ENCODE results near the gene CFAP97.
"Not testable (repeated sequence)": the region's sequence is repeated elsewhere in the genome, so short reads cannot be mapped to it uniquely, and the experiment has no call there.

CFAP97 gene

DNA sequence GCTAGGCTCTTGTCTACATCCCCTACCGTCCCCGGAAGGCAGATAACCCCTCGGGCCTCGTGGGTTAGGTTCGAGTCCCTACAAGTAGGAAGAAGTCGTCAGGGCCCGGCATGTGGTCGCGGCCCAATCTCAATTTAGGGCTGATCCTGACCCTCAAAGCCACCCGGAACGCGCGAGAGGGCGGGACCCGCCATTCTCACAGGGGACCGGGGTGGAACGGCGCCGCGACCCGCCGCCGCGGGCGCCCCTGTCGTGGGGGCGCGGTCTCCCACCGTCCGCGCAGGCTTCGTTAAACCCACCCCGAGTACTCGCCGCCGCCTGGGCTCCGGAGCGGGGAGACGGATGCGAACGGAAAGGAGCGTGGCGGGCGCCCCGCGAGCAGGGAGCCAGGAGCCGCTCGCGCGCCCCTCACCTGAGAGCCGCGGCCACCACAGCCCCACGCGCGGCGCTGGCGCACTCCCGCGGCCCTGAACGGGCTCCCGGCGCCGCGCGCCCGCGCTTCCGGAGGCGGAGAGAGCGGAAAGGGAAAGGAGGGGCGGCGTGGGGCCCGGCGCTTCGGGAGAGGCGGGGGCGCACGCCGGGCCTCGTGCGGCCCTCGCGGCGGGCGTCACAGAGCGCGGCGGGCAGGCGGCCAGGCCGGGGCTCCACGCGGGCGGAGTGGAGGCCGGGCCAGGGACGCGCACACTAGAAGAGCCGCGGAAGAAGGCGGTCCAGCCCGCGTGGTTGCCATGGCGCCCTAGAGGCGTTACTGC is at the start of gene CFAP97:
Gene CFAP97 (minus strand): TSS at position 515 of the 752 bp plus-strand sequence. CDS start 12,804 bp downstream, outside the sequence.
- peak; percentile 94 for DNase-seq

DNA sequence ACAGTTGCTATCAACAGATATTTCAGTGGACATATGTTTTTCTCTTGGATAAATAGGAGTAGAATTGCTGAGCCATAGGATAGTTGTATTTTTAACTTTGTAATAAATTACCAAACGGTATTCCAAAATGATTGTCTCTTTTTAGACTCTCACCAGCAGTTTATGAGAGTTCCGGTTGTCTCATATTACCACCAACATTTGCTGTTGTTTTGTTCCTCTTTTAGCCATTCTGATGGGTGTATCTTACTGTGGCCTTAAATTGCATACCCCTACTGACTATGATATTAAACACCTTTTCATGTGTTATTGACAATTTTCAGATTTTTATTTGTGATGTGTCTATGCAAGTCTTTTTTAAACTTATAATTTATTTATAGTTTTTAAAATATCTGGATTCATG is 45.3 kb upstream of the CFAP97 start:
- DNase-seq, result no peak

DNA sequence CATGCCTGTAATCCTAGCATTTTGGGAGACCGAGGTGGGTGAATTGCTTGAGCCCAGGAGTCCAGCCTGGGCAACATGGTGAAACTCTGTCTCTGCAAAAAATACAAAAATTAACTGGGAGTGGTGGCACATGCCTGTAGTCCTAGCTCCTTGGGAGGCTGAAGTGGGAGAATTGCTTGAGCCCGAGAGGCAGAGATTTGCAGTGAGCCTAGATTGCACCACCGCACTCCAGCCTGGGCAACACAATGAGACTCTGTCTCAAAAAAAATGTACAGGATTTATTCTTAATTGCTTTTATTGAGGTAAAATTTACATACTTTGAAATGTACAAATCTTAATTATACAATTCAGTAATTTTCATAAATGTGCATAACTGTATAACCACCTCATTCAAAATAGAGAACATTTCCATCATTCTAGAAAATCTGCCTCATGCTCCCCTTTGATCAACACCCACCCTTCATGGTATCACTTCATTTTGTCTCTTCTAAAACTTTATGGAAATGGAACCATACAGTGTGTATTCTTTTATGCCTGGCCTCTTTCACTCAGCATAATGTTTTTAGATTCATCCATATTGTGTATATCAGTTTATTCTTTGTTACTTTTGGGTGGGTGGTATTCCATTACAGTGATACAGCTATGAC is 44.7 kb upstream of the CFAP97 start:
- no peak for DNase-seq

DNA sequence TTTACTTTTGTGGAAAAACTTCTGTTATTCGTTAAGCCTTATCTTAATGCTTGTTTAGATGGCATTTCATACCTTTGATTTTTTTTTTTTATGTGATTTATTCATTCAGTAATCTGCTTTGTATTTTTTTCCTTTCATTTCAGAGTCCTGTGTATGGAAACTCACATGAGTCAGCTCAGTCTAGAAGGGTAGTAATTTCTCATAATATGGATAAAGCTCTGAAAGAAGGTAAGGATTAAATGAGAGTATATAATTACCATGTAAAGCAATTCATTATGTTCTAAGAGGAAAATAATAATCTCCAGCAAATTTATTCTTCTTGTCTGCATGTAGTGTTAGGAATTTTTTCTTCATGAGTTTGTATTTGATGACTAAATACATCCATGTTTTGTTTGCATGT is 43.4 kb upstream of the CFAP97 start:
- no peak for DNase-seq

DNA sequence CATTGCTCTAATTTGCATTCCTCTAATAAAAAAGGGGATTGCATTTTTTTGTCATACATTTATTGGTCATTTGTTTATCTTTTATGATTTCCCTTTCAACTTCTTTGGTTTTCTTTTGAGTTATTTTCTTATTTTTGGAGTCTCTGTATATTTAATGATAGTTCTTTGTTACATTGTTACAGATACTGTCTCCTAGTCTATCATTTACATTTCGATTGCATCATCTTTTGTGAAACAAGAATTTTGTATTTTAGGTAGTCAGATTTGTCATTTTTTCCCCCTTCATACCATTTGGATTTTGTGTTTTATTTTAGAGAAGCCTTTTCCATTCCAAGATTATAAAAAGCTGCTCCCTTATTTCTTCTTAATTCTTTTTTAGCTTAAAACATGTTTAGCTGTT is 42.7 kb upstream of the CFAP97 start:
- no peak for DNase-seq

DNA sequence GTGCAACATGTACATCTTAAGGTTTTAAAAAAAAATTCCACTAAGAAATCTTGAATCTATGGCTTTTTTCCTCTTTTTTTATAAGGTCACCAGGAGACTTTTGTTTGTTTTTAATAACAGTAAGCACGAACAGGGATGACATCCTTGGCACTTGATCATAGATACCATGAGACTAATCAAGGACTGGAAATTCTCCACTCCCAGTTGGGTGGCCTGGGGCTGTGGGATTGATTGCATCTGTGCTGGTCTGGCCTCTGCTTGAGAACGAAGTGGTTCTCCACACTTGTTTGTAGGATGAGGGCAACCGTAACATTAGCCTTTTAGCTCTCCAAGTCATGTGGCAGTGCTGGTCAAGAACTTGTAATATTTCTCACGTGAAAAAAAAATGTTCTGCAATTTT is 41.0 kb upstream of the CFAP97 start:
- no peak for DNase-seq

DNA sequence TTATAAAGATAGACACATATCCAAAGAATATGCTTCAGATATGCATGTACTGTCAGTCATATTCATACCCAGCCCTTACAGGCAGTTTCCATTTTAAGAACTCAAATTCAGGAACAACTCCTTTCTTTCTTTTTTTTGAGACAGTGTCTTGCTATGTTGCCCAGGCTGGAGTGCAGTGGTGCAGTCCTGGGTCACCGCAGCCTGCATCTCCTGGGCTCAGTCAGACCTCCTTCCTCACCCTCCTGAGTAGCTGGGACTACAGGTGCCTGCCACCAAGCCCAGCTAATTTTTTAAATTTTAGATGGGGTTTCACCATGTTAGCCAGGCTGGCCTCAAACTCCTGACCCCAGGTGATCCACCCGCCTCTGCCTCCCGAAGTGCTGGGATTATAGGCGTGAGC is 40.1 kb upstream of the CFAP97 start:
- no peak for DNase-seq

DNA sequence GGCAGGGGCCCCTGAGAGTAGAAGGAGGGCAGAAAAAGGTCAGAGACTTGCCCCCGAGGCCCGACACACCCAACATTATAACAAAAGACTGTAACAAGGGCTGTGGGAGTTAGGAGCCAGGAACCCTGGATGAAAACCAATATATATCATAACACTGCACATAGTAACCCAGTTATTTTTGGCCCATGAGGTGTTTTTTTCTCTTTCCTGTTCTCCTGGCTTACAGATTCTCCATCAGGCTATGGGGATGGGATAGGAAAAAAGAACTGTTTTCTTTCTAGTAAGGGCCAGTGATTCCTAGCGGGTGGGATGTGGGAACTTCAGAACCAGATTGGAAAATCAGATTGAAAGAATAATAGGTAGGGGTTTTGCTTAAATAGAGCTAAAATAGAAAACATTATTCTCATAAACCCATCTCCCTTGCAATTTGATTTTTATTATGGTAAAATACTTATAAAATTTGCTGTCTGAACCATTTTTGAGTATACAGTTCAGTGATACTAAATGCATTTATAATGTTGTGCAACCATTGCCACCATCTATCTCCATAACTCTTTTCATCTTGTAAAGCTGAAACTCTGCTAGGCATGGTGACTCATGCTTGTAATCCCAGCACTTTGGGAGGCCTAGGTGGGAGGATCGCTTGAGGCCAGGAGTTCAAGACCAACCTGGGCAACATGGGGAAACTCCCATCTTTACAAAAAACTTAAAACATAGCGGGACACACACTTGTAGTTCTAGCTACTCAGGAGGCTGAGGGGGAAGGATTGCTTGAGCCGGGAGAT is 39.1 kb upstream of the CFAP97 start:
- DNase-seq, result no peak

DNA sequence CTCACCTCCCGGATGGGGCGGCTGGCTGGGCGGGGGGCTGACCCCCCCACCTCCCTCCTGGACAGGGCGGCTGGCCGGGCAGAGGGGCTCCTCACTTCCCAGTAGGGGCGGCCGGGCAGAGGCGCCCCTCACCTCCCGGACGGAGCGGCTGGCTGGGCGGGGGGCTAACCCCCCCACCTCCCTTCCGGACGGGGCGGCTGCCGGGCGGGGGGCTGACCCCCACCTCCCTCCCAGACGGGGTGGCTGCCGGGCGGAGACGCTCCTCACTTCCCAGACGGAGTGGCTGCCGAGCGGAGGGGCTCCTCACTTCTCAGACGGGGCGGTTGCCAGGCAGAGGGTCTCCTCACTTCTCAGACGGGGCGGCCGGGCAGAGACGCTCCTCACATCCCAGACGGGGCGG is 36.7 kb upstream of the CFAP97 start:
- DNase-seq, result not testable (repeated sequence)

DNA sequence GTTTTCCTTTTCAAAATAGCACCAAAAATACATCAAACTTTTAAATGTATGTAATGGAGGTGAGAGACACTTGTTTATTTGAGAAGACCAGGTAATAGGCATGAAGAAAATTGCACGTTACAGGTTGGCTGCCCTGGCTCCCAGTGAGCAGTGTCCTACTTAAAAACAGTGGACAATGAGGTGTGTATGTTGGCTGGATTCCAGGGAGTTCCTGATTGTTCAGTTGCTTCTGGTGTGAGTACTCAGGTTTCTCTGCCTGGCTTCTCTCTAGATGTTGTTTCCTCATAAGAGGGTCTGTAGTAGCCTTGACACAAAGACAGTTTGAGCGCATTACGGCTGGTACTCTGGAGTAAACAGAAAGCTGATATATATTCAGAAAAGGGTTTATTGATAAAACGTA is 35.0 kb upstream of the CFAP97 start:
- no peak for DNase-seq

DNA sequence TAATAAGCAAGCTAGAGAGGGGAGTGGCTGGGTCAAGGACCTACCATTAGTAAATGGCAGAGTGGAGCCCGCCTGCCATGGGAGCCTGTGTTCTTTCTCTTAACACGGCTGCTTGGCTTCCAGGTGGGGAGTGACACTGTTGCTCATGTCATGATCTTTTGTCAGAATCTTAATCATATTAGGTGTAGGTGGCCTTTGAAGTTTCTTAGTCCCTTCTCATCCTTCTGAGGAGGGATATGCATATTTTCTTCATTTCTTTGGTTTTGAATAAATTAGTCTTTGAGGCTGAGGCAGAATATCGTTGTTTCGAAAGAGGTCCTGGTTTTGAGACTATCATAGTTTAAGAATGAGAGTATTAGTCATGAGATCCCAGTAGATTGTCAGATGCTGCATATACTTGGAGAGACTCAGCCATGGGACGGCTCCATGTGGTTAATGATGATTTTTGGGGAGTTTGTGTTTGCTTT is 34.4 kb upstream of the CFAP97 start:
- DNase-seq, result no peak

DNA sequence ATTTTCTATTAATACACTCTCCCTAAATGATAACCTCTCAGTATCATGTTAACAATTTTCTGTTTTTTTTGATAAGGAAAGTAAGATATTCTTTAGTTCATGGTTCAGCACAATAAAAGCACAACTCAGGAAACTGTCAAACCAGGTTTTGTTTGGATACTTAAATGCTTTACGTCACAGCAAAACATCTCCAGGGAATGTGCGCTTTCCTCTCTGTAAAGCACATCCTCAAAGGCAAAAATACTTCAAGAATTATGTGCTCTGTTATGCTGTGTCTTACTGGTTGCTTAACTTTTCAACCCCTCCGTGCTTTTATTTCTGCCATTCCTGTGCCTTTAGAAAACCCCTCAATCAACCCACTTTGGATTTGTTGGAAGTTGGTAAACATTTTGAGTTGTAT is 33.4 kb upstream of the CFAP97 start:
- DNase-seq, result no peak

DNA sequence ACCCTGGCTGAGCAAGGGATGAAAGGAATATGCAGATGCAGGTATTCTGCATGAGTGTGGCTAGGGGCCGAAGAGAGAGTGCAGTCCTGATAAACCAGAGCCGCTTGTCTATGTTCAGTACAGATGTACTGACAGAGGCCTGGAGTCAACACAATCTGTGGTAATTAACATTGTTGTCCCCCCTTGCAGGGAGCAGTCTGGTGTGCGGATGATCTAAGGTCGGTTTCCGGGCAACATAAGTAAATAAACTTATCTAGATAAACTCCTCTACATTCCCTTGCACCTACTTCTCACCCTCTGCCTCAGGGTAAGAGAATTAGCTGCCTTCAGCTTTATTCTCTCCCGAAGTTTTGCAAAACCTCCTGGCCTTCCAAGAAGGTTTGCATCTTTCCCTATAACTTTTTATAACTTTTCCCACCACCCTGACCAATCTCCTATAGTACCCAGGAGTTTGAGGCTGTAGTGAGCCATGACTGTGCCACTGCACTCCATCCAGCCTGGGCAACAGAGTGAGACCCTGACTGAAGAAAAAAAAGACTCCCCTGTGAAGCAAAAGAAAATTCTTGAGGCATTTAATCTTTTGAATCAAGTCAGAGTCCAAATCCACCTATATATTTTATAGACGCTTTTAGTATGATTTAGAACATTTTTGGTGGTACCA is 32.2 kb upstream of the CFAP97 start:
- DNase-seq, result no peak

DNA sequence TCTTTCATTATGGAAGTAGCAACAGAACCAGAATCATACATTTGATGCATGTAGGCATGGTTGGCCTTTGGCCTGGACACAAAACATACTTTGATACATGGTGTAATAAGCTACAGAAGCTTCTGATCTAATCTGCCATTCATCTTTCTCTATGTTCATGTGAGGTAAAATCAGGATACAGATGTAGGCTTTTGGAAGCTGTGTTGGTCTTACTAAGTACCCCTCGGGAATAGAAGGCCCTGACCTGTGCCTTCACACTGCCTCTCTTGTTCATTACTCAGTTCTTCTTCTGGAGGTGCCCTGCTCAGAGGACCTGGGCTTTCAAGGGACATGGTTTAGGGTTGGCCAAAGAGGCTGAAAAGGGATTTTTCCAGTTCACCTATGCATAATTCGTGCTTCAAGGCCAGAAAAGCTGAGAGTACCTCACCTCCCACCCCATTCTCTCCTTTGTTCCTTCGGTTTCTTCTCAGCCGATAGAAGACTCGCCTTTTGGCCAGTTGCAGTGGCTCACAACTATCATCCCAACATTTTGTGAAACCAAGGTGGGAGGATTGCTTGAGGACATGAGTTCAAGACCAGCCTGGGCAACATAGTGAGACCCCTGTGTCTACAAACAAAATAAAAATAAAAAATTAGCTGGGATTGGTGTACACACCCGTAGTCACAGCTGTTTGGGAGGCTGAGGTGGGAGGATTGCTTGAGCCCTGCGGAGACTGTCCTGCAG is 31.5 kb upstream of the CFAP97 start:
- no peak for DNase-seq

DNA sequence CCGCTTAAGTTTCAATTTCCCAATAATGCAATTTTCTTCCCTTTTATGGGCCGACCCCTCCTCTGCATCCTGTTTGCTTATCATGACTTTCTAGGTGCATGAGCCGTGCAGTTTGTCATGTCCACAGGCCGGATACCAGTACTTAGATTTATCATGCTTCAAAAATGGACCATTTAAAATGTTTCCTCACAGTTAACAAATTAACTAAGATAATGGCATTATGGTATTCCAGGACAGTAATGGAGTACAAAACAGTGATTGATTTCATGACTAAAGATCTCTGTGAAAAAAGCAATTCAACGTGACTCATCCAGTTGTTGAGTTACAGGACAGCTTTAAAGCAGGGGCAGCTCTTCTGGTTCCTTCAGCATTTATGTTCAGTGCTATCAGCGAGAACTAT is 28.6 kb upstream of the CFAP97 start:
- no peak for DNase-seq

DNA sequence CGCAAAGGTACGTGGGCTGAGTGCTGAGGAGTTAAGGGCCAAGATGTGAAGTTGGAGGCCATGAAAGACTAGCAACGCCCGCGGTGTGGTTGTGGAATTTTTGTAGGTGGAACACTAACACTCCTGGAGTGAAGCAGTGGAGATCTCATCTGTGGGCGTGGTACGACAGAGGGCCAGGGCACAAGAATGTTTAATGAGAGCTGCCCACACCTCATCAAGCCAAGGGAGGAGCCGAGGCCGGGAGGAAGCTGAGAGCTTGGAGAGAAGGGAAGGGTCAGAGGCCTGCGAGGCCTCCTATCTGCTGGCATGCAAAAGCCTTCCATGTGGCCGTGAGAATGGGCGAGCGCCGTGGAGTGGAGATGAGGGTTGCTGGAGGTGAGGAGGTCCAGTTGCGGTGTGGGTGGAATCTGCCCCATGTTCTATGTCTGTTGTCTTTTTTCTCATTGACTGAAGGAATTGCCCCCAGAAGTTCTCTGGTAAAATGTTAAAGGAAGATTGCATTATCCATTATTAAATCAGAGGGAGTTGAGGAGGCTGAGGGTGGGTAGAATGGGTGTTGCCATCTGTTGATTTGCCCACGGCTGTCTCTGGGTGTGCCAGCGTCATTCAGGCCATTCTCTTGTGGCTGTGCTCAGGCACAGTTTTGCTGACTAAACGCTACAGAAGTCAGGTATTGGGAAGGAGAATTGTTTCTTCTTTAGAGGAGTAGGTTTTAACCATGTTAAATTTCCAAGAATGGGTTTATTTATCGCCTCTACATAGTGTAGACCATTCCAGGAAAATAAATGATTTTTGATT is 25.4 kb upstream of the CFAP97 start:
- no peak for DNase-seq

DNA sequence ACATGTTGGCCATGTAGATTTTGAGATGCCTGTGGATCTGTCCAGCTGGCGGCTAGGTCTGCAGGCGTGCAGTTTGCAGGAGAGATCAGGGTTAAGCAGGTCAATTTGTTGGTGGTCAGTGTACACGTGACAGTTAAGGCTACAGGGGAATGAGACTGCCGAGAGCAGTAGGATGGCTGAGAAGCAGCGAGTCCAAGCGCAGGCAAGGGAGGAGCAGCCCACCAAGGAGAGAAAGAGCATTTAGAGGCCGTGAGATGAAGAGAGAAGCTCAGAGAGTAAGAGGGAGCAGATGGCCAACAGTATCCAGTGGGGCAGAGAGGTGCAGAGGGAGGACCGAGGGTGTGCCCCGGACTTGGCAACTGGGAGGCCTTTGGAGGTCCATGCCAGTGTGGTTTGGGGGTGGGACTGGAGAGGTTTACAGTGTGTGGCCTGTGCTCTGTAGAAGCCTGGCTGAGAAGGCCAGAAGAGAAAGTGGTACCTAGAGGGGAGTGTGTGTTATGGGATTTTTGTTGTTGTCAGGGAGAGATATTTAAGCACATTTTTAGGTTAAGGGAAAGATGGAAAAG is 24.0 kb upstream of the CFAP97 start:
- no peak for DNase-seq

DNA sequence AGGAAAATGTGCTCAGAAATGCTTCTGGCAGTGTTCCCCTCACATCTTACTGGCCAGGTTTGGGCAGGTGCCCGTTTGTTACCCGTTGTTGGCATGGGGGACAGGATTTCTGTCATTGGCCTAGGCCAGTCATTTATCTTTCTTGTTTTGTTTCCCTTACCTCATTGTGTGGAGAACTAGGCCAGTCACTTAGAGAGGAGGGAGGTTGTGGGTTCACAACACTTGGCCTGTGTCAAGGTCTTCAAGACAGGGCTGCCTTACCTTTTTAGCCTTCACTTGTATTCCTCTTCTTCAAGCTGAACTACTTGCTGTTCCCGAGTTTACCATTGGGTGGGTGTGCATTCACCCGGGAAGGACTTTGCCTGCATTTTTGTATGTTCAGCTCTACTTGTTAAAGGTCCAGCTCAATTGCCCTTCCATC is 23.3 kb upstream of the CFAP97 start:
- DNase-seq, result no peak

DNA sequence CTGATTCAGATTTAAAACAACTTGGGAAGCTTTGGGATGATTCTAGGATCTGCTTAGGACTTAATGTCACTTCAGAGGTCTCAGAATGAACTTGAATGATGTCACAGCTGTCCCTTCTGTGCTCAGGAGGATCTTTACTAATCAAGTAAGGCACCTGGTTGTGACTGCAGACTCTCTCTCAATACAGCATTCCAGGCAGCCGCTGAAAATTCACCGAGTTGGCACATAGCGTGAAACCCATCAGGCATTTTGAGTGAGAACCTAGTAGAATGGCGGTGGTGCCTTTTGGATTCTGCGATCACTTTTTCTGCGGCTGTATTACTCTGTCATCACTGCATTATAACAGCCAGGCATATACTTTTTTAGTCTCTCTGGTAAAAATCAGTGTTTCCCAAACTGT is 22.1 kb upstream of the CFAP97 start:
- no peak for DNase-seq

DNA sequence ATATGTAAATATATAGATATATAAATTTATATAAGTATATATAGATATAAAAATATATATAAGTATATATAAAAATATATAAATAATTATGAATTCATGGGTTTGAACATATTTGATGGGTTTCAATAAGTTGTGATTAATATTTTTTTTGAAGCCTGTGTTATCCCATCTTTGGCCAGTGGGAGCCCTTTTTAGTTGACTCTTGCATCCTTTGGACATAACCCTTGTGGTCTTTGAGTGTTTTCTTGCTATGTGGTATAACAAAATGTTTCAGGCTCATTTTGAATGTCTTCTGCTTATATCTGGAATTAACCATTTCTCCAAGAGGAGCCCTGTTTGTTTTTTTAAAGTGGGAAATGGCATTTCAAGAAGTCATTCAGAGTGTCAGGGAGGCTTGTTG is 20.8 kb upstream of the CFAP97 start:
- DNase-seq, result no peak

DNA sequence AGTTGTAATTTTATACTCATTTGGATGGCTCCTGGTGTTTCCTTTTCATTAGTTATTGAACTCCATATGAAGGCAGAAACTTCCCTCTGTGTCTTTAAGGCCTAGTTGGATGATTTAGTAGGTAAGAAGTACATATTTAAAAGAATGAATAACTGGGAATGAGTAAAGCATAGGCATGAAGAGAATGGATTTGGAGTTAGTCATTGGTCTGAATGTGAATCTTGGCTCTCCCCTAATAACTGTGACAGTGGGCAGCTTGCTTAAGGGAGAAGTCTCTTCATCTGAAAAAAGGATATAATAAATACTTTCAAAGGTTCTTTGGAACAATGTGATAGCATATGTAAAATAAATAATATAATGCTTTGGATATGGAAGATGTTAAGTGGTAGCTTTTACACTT is 18.8 kb upstream of the CFAP97 start:
- DNase-seq, result no peak
